PC-3 (cell line): ENCODE results near the gene ARFGEF2.

Experiments used
- EZH2 ChIP-seq: fragments of 300-600 bp; sonication (generic); IDR thresholded peaks from one replicate; pipeline ENCODE4 v1.6.1; 2017; ENCODE audit warnings: antibody characterized with exemption, mild to moderate bottlenecking, low read length; ENCODE audit not compliant: unreplicated experiment
- EZH2phosphoT487 ChIP-seq: fragments of 300-600 bp; sonication (generic); IDR thresholded peaks from 2 replicates; pipeline ENCODE4 v1.6.1; 2018; ENCODE audit warnings: mild to moderate bottlenecking, antibody characterized with exemption, low read length, borderline replicate concordance
- TF ChIP-seq, protein P1 (sequence below): fragments of 300-600 bp; sonication (generic); conservative IDR thresholded peaks from 2 replicates; pipeline ENCODE4 v1.5.1; 2017; ENCODE audit warnings: antibody characterized with exemption, low read depth, mild to moderate bottlenecking, low read length

GRCh38 chr20:48903705-48904104 lies 17.8 kb upstream of the ARFGEF2 start:
- TF ChIP-seq, protein P1, sequence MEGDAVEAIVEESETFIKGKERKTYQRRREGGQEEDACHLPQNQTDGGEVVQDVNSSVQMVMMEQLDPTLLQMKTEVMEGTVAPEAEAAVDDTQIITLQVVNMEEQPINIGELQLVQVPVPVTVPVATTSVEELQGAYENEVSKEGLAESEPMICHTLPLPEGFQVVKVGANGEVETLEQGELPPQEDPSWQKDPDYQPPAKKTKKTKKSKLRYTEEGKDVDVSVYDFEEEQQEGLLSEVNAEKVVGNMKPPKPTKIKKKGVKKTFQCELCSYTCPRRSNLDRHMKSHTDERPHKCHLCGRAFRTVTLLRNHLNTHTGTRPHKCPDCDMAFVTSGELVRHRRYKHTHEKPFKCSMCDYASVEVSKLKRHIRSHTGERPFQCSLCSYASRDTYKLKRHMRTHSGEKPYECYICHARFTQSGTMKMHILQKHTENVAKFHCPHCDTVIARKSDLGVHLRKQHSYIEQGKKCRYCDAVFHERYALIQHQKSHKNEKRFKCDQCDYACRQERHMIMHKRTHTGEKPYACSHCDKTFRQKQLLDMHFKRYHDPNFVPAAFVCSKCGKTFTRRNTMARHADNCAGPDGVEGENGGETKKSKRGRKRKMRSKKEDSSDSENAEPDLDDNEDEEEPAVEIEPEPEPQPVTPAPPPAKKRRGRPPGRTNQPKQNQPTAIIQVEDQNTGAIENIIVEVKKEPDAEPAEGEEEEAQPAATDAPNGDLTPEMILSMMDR, result no peak
- no peak for TF ChIP-seq EZH2phosphoT487
- TF ChIP-seq EZH2, result no peak
